ENCODE results near the gene HMX1. TPM values are rescaled to one million over a fixed set of nuclear protein-coding genes. Genes with fewer than 3 reads are reported as not detected.

The HMX1 gene
- total RNA-seq, 1 donor from 2014 or later = not detected

DNA sequence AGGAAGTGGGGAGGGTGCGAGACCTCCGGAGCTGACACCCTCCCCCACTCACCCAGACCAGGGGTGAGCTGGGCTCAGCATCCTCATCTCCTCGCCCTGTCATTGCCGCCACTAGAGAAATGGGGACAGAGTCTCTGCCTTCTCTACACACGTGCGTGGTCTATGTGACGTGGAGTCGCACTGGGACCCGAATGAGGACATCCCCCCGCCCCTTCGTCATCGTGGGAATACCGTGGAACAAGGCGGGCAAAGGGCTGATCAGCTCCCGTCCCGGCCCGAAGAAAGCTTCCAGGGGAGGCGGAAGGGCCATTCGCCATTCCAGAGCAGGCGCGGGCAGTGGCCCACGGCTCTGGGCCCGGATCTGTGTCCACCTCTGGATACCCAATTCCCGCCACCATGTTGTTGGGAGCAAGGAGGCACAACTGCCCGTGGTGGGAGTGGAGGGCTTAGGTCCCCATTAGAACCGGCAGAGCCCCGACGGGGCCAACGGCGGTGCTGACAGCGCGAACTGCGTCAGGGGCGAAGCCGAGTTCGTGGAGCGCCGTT lies 12.0 kb downstream of the HMX1 start:
- DNase-seq (ENCODE audit: low spot score) = no peak
- no peak for ATAC-seq

DNA sequence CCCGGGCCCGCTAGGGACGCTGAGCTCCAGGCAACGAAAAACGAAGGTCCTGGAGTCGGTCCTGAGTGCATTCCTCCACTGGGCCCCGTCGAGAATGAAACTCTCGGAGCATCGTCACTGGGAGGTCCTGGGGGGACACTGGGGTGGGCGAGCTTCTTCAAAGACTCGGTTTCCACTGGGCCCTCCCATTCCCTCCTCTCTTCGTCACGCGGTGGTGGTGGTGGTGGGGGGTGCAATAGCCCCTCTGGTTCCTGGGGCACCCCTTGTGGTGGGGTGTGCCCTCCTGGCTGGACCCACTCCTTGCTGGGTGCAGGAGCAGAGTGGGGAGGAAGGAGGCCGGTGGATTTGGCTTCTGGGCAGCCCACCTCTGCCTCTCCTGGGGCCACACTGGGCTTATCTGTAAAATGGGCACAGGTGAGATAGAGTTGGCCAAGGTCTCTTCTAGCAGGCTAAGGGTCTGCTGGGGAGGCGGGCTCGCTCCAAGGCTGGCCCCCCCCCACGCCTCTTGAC lies 12.9 kb downstream of the HMX1 start:
- ATAC-seq (no peak), DNase-seq (ENCODE audit: low spot score) (no peak)

DNA sequence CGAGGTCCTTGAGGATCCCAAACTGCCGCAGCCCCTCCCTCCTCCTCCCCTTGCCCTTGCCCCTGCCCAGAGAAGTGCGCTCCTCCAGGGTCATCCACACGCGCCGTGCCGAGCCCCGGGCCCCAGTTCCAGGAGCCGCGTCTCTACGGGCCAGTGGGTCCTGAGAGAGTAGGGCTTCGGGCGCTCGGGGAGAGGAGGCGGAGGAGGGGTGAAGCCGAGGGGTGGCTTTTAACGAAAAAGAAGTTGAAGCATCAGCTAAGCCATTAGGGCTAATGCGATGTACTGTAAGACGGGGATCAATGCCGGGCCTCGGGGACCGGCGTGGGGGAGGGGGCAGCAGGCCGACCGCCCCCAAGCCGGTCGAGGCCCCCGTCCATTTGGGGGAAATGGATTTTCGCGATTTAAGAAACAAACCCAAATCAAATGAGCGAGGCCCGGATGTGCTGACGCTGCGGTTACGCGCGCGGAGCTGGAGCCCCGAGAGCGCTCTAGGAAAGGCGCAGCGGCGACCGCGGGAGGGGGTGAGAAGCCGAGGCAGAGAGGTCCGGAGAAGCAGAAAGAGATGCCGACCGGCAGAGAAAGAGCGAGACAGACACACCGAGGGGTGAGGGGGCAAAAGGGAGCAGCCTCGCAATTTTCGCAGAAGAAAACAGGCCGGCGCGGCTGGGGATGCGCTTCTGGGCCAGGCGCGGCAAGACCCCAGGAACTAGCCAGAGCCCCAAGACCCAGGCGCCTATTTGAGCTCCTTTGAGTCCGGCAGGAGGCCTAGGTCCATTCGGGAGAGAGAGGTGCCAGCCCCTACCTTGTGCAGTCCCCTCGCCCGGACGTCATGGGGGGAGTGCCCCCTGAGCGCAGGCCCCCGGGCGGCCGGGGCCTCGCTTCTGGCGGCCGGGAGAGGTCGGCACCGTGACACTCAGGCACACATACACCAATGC lies 13.6 kb downstream of the HMX1 start:
- DNase-seq (ENCODE audit: low spot score) (no peak), ATAC-seq (no peak)

DNA sequence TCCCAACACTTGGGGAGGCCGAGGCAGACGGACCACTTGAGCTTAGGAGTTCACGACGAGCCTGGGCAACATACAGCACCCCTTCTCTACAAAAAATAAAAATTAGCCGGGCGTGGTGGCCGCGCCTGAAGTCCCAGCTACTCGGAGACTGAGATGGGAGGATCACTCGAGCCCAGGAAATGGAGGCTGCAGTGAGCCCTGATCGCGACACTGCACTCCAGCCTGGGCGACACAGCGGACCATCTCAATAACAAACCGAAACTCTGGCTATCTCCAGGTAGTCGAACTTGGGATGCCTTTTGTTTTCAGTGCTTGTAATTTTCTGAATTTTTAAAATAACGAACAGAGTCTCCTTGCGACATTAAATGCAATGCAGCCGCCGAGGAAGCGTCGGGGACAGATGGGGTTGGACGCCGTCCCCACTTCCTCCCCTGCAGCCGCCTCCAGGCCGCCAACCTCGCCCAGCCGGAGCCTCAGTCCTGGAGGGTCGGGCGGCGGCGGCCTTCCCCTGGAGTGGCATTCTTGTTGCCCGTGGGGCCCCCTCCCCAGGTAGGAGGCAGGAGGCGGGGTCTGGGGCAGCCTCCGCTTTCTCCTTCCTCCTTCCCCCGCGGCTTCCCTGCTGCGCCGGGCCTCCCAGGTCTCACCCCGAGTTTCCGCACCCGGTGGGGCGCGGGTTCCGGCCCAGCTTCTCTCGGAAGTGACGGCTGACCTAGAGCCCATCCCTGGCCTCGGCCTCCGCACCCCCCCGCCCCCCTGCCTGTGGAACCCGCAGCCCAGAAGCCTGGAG lies 14.6 kb downstream of the HMX1 start:
- ATAC-seq (no peak), DNase-seq (ENCODE audit: low spot score) (no peak)

DNA sequence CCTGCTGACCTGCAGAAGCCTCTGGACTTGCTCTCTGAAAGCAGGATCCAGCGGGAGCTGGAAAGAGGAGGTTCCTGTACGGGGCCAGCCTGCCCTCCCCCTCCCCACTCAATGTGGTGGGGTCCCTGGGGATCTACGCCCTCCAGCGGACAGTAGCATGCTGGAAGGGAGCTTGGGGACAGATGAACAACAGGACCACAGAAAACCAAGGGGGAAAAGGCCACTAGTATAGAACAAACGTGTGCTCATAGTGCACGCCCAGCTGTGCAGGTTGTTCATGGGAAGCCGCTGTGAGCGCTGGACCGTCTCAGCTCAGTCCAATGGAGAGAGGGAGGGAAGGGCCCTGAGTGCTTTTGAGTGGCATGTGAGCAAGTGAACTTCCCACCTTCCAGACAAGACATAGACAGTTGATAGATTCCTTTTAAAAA lies 15.8 kb downstream of the HMX1 start:
- DNase-seq (ENCODE audit: low spot score) (no peak), ATAC-seq (no peak)

DNA sequence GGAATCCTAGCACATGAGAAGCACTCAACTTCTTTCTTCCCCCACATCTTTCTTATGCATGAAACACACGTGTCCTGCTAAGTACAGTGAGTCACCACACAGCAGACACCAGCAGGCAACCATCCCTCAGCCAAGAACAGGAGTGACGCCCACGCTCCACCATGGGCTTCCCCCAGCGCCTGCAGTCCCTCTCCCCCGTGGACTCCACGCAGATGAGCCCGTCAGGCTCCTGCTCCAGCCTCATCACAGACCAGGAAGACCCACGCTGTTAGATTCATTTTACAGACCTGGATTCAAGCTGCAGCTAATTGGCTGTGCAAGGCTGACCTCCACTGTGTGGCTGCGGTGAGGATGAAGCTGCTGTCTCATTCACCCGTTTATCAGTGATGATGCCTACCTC lies 16.7 kb downstream of the HMX1 start:
- ATAC-seq = no peak

DNA sequence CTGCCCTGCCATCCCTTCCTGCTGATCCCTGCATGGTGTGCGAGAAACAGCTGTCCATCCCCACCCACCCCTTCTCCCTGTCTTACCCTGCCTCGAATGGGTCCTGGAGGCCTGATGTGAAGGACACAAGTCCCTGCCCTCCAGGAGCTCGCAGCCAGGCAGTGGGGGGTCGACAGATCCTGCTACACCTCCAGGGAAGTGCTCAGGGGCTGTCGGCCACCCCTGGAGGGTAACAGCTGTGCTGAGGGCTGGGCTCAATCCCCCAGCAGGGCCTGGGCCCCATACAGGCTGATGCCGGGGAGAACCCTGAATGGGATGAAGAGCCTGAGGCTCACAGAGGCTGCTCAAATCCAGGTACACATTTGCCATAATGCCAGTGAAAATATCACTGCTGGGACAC lies 17.6 kb downstream of the HMX1 start:
- ATAC-seq = no peak
- no peak for DNase-seq (ENCODE audit: low spot score)

More for the DNA sequence above, 16.7 kb downstream of the HMX1 start:
- DNase-seq (ENCODE audit: low spot score) = no peak

DNA sequence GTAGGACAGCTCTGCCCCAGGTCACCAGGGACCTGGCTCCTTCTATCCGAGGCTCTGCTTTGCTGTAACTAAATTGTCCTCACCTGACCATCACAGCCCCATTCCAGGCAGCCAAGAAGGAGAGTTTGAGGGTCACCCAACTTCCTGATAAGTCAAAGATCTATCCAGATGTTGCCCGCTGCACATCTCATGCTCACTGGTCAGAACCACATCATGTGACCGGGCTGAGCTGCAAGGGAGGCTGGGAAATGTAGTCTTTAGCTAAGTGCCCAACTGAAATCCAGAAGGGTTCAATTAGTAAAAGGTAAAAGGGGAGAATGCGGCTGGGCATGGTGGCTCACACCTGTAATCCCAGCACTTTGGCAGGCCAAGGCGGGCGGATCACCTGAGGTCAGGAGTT lies 18.4 kb downstream of the HMX1 start:
- DNase-seq (ENCODE audit: low spot score) (no peak), ATAC-seq (no peak)

DNA sequence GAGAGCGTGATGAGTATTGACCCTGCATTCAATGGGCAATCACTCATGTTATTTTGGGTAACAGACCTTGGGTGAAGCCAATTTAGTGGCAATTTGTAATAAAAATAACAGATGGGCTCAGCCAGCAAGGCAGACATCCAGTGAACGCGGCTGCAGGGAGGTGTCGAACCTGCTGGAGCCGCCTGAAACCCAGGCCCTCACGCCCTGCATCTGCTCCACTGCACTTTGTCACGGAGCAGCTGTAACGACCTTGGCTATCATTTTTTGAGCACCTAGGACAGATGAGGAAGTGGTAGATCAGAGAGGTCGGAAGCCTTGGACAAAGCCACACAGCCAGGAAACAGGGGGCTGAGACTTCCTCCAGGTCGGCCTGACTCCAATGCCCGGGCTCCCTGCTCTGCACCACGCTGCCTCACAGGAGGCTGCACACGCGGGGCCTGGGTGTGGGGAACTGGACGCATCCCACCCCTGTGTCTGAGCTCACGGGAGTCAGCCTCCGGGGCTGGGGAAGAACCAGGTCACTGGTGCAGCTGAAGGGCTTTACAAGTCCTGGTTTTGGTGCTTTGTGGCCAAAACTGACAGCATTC lies 19.4 kb downstream of the HMX1 start:
- no peak for ATAC-seq
- DNase-seq (ENCODE audit: low spot score) = no peak

DNA sequence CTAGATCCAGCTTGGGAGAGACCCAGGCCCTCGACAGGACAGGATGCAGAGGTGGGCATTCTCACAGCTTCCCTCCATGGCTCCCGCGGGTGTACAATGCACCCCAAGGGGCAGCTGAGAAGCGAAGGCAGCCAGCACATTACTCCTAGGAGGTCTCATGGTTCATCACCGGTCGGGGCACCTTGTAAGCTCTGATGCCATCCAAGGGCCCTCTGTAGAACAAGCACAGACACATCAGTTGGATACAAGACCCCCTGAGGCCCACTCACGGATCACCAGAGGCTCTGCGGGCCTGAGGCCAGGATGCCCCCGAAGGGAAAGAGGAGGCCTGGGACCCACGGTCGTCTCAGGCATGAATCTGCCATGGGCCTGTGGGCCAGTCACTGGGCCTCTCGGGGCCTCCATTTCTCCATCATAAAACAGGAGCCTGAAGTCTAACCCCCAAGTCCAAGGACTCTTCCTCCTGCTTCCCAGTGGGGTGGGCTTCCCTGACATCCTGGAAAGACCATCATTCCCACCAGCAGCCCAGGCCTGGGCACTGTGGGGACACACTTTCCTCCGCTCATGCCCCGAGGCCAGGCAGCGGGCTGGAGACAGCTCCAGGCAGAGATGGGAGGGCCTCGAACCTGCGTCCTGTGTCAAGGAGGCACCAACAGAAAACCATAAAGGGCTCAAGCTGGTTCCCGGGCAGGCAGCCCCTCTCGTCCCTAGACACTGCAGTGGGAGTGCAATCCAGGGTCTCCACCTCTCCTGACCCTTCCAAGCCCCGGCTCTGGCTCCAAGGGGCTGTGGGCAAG lies 20.1 kb downstream of the HMX1 start:
- no peak for DNase-seq (ENCODE audit: low spot score)
- ATAC-seq = no peak

DNA sequence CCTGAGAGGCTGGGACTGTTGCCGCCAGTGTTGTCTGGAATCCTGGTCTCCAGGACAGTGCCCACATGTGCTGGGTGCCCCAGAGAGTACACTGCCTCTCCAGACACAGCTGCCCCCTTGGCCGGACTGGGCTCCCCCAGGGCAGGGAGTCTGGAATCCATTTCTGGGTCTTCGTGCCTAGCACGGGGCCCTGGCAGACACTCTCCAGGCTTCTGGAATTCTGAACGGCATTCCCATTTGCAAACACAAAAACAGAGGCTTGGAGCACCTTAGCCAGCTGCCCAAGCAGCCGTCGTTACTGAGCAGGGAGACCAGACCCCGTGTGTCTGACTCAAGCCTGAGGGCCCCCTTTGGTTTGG lies 20.8 kb downstream of the HMX1 start:
- DNase-seq (ENCODE audit: low spot score) = no peak
- ATAC-seq = no peak

DNA sequence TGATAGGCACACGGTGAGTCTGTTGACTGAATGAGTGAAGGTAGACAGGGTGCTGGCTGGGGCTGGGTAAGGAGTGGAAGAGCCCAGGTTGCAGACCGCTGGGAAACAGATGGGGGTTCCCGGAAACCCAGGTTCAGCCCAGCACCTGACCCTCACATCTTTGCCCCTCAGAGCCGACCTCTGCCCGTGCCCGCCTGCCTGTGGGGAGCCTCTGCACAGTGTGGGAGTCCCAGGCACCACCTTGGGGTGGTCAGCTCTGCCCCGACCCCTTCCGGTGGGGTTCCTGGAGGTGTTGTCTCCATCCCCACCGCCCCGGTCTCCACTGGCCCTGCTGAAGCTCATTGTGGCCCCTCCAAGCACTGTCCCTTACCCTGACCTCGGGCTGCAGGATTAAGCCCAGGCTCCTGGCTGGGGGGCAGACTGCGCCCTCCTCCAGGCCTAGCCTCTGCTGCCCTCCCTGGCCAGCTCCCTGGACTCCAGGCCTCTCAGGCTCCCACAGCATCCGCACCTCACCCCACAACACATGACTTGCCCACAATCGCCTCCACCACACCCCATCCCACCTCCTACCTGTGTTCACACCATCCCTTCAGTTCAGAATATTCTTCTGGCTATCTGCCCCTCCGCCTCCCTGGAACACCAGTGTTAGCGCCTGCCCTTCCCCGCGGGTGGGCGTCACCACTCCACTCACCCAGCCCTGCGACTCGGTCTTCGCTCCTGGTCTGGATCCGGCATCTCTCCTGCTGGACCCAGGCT lies 21.4 kb downstream of the HMX1 start:
- no peak for ATAC-seq
- no peak for DNase-seq (ENCODE audit: low spot score)

DNA sequence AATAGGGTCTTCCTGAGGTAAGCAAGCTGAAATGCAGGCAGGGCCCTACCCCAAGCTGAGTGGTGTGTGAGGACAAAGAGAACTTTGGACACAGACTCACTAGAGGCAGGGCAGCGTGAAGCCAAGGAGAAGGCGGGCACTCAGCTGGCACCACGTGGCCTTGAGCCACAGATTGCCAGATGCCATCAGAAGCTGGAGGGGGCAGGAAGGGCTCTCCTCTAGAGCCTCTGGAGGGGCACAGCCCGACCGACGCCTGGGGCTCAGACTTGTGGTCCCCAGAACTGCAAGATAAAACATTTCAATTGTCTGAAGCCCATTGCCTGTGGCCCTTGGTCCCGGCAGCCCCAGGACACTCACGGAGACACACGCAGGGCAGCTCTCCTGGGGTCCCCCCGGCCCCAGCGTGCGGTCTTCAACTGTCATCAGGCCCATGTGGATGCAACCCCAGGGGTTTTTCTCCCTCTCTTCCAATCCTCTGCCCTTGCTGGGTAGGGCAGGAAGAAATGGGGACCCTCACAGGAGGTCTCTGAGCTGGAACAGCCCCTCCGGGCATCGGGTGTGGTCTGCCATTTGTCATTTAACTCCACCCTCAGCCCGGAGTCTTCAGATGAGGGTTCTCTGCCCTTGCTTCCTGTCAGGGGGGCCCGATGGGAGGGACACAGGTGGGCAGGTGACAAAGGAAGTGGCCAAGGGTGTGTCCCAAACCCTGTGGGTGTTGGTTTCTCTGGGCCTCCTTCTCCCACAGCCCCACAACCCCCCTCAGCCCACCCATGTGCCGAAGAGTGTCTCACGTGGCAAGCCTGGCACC lies 22.2 kb downstream of the HMX1 start:
- ATAC-seq (no peak), DNase-seq (ENCODE audit: low spot score) (no peak)

DNA sequence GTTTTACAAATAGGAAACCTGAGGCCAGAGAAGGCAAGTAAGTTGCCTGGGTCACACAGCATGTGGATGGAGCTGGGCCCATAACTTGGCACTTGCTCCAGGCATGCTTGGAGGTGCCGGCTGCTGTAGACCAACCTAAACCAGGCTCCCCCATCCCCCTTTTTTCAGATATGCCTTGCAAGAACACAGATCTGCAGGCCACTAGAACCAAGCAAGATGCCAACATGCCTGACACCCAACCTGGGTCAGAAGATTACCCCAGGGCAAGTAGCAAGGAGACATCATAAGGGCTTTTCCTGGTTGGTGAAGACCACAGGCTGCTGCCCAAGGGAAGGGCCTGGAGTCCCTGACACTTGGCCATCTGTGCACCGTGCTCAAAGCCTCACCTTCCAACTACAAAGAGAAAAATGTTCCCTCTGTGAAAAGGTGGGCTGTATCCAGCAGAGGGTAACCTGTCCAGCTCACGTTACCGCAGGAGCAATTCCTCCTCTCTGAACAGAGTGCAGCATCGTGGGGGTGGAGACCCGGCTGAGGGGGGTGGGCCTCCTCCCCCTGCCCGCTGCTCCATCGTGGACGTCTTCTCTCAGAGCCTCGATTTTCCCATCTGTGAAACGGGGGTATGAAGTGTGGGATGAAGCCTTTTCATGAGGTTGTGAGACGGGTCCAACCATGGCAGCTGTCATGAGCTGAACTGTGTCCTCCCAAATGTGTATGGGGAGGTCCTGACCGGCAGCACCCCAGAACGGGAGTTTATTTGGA lies 23.0 kb downstream of the HMX1 start:
- DNase-seq (ENCODE audit: low spot score) (no peak), ATAC-seq (no peak)

DNA sequence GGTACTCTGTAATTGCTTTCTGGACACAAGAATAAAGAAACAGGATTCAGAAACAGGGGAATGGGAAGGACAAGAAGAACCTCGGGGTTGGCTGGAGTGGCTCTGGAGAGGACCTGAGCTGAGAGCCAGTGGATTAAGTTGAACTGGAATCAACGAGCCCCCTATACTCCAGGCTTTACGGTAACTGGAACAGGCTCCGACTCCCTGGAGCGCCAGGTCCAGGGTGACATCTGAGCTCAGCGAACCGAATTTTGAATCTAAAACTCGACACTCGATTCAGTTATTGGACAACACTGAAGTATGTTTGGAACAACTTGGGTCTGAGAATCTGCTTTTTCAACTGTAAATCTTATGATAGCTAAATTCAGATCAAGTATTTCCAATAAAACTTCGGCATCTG lies 23.9 kb downstream of the HMX1 start:
- DNase-seq (ENCODE audit: low spot score) = no peak
- peak; percentile 55 for ATAC-seq

DNA sequence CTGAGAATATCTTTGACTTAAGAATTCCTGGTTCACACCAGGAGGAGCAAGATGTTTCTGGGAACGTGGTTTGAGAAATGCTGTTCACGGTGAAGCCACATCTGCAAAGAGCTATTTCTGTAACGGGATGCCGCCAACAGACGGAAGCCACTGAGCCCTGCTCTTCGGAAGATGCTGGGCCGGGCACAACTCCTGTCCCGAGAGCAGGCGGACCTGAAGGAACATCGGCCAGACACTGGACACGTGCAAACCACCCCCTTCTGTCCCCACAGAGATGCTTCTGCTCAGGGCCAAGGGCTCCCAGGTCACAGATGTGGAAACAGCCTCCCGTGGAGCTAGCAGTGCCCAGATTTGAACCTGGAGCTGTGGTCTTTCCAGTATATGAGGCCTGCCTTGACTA lies 24.3 kb downstream of the HMX1 start:
- DNase-seq (ENCODE audit: low spot score) (no peak), ATAC-seq (no peak)

DNA sequence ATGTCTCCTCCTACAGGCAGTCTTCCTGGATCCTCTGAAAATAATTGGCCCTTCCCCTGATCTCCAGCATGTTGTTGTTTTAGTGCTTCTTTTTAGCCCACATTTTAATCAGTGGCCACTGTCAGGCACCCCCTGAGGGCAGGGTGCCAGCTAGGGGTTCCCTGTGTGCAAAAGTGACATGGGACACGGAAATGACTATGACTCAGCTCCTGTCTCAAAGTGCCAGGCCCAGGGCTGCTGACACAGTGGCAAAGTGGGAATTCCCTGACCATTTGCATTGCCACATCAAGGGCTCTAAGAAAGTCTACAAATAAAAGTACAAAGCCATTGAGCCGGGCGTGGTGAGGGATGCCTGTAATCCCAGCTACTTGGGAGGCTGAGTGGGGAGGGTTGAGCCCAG lies 24.8 kb downstream of the HMX1 start:
- DNase-seq (ENCODE audit: low spot score) (no peak), ATAC-seq (no peak)

DNA sequence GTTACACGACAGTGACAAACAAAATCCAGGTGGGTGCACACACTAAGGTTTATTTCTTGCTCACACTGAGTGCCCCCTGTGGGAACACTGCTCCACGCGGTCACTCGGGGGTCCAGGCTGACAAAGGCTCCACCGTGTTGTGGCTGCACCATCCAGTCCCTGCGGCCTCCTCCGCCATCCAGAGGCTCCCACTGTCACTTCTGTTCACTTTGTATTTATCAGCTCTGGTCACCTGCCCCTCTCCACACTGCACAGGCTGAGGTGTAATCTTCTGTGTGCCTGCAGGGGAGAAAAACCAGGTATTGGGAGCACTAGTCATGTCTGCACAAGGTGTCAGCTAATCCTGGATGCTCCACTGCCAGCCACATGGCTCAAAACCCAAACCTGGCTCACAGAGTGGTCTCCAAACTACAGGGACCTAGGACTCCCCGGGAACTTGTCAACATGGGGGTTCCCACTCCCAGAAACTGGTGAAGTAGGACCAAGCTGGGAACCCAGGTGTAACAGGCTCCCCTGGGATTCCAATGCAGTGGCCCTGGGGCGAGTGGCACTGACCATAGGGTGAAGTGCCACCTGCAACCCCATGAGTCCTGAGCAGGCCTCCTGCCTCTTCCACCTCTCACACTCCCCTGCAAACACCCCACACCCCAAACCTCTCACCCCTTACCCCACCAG lies 25.5 kb downstream of the HMX1 start:
- no peak for DNase-seq (ENCODE audit: low spot score)
- ATAC-seq = no peak

Data from left lobe of liver (tissue), 2 donors.